Measurements from ENCODE around the gene BOD1. TPM values are rescaled to one million over a fixed set of nuclear protein-coding genes. Genes with fewer than 3 reads are reported as not detected.

The BOD1 gene
- total RNA-seq, result 24.3 TPM

- peak; percentile 97 for ATAC-seq
Measured at GRCh38 chr5:173616577-173617118, at the start of gene BOD1. BOD1 (minus strand) TSS chr5:173616650; CDS start chr5:173616436, 214 bp downstream.

- no peak for ATAC-seq
Measured at GRCh38 chr5:173665326-173665725, 48.9 kb upstream of the BOD1 start.

GRCh38 chr5:173664154-173664526 lies 47.7 kb upstream of the BOD1 start:
- no peak for ATAC-seq

- ATAC-seq, result no peak
Measured at GRCh38 chr5:173663352-173664153, 47.1 kb upstream of the BOD1 start.

GRCh38 chr5:173662581-173663351 lies 46.3 kb upstream of the BOD1 start:
- no peak for ATAC-seq

- ATAC-seq, result no peak
Measured at GRCh38 chr5:173660481-173661280, 44.2 kb upstream of the BOD1 start.

- no peak for ATAC-seq
Measured at GRCh38 chr5:173659423-173659822, 43.0 kb upstream of the BOD1 start.

- ATAC-seq, result no peak
Measured at GRCh38 chr5:173657741-173658356, 41.4 kb upstream of the BOD1 start.

- ATAC-seq, result no peak
Measured at GRCh38 chr5:173655196-173655797, 38.8 kb upstream of the BOD1 start.

GRCh38 chr5:173653822-173654523 lies 37.5 kb upstream of the BOD1 start:
- ATAC-seq, result no peak

- no peak for ATAC-seq
Measured at GRCh38 chr5:173648308-173648866, 31.9 kb upstream of the BOD1 start.

GRCh38 chr5:173646692-173647091 lies 30.2 kb upstream of the BOD1 start:
- peak; percentile 62 for ATAC-seq

GRCh38 chr5:173645890-173646574 lies 29.6 kb upstream of the BOD1 start:
- peak; percentile 82 for ATAC-seq

GRCh38 chr5:173645437-173645807 lies 29.0 kb upstream of the BOD1 start:
- ATAC-seq, result no peak

- ATAC-seq, result no peak
Measured at GRCh38 chr5:173644673-173645436, 28.4 kb upstream of the BOD1 start.

GRCh38 chr5:173643964-173644363 lies 27.5 kb upstream of the BOD1 start:
- no peak for ATAC-seq

GRCh38 chr5:173642895-173643481 lies 26.5 kb upstream of the BOD1 start:
- ATAC-seq, result no peak

GRCh38 chr5:173642191-173642816 lies 25.9 kb upstream of the BOD1 start:
- no peak for ATAC-seq
